WI38 (cell line): Measurements from ENCODE around the gene CPA1.

Source experiments
- H3K4me3 ChIP-seq: 2 replicates; pipeline ENCODE4 v1.5.1; 2011; ENCODE audit warnings: low read depth, mild to moderate bottlenecking, control low read depth, low read length
- CTCF ChIP-seq: IDR thresholded peaks from 2 replicates; pipeline ENCODE4 v1.5.1; 2012; ENCODE audit warnings: low read depth, mild to moderate bottlenecking, control low read depth, low read length

The CPA1 gene

GRCh38 chr7:130356876-130357611 lies 23.2 kb upstream of the CPA1 start:
- H3K4me3 ChIP-seq = no peak overlapping the region
- no peak for TF ChIP-seq CTCF

DNA sequence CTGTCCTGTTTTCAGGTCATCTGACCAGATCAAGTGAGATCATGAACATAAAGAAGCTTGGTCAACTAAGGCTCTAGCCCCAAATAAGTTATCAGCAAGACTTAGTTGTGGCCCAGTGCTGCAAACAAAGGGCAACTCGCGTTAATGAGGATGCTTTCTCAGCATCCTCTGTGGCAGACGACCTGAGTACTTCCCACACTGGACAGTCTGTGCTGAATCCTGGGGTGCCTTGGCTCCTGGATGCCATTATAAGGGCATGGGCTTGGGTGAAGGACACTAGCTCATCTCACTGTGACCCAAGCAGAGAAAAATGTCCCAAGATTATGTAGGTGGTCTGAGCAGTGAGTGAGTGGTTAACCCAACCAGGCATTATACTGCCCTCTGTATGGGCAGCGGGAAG lies 21.8 kb upstream of the CPA1 start:
- TF ChIP-seq CTCF = no peak
- H3K4me3 ChIP-seq = no peak overlapping the region

DNA sequence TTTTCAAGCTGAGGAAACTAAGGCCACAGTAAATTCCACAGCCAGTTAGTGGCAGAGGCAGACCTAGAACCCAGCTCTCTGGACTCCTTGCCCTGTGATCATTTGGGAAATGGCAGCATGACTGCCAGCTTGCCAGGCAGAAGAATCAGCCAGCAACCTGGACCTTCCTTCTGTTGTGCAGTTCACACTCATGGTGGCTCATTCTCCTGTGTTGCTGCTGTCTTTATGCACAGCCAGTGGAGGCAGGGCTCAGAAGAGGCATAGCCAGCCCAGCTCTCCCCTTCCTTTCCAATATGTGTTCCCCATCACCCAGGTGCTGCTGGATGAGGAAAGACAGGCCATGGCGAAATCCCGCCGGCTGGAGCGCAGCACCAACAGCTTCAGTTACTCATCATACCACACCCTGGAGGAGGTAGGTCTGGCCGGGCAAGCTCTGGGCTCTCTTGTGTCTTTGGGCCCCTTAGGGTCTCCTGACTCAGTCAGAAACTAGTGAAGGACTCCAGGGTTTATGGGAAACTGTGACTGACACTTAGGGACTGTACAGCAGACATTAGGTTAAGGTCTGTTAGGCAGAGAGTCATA lies 20.9 kb upstream of the CPA1 start:
- H3K4me3 ChIP-seq = no peak overlapping the region

GRCh38 chr7:130360518-130360917 lies 19.8 kb upstream of the CPA1 start:
- H3K4me3 ChIP-seq = no peak overlapping the region
- no peak for TF ChIP-seq CTCF

More for the DNA sequence above, 20.9 kb upstream of the CPA1 start:
- no peak for TF ChIP-seq CTCF

GRCh38 chr7:130361681-130362080 lies 18.6 kb upstream of the CPA1 start:
- TF ChIP-seq CTCF = no peak
- H3K4me3 ChIP-seq = no peak overlapping the region

GRCh38 chr7:130362251-130362816 lies 18.0 kb upstream of the CPA1 start:
- no peak for TF ChIP-seq CTCF
- no peak overlapping the region for H3K4me3 ChIP-seq
